Cardiac fibroblast (primary cell): ENCODE measurements around the gene KDM1A.

ENCODE experiments used
- DNase-seq, 2 donors: peaks; one replicate each; pipeline versions ENCODE4 v3.0.0 to v3.0.0-alpha.2; 2010; ENCODE audit warnings: low read depth in 2 of 2
- H3K4me3 ChIP-seq, 2 donors: replicated peaks in 1 of 2; 1 replicate in 1 of 2; 2 replicates in 1 of 2; pipeline ENCODE4 v1.5.1; 2011; ENCODE audit warnings: low read depth in 2 of 2, low read length in 2 of 2, mild to moderate bottlenecking in 2 of 2, moderate library complexity in 1 of 2
- CTCF ChIP-seq: IDR thresholded peaks from one replicate; pipeline ENCODE4 v1.5.1; 2011; ENCODE audit warnings: low read depth, mild to moderate bottlenecking, low read length, inconsistent platforms

KDM1A gene

DNA sequence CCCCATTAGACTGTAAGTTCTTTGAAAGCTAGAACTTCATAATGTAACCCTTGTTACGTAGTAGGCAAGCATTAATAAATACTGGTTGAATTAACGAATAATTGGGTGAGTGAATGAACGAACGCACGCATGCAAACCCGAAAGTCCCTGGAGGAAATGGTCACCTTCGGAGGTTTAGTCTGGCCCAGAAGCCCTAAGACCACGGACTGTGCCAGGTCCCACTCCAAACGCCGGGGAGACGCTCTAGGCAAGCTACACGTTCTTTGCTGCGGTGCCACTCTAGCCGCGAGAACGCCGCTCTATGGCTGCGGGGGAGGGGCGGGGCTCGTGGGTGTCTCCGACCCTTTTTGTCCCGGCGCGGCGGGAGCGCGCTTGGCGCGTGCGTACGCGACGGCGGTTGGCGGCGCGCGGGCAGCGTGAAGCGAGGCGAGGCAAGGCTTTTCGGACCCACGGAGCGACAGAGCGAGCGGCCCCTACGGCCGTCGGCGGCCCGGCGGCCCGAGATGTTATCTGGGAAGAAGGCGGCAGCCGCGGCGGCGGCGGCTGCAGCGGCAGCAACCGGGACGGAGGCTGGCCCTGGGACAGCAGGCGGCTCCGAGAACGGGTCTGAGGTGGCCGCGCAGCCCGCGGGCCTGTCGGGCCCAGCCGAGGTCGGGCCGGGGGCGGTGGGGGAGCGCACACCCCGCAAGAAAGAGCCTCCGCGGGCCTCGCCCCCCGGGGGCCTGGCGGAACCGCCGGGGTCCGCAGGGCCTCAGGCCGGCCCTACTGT lies at the start of gene KDM1A:
Gene KDM1A, plus strand, starts transcription at position 375 of the 769 bp plus-strand sequence. Its CDS starts 129 bp downstream, at position 504.
- TF ChIP-seq CTCF = no peak
- peak; percentile 98 to 99 for DNase-seq
- peak within 1 kb of the TSS; percentile 87 to 88 for H3K4me3 ChIP-seq

DNA sequence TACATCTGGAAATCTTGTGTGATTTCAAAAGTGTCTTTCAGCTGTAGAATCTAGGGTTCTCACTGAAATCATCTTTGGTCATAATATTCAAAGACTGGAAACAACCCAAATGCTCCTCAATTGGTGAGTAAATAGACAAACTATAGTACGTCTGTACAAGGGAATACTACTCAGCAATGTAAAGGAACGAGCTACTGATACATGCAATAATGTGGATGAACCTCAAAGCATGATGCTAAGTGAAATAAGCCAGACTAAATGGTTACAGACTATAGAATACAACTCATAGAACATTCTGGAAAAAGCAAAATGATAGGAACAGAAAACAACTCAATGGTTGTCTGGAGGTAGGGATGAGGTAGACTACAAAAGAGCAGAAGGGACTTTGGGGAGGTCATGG lies 49.2 kb upstream of the KDM1A start:
- no peak for TF ChIP-seq CTCF
- no peak overlapping the region for H3K4me3 ChIP-seq
- no peak for DNase-seq

- H3K4me3 ChIP-seq = no peak overlapping the region
- DNase-seq = no peak
- TF ChIP-seq CTCF = no peak
These were observed 48.1 kb upstream of the KDM1A start for GRCh38 chr1:22971161-22971560.

GRCh38 chr1:22971611-22972405 lies 47.5 kb upstream of the KDM1A start:
- TF ChIP-seq CTCF = no peak
- peak; percentile 11 to 17 for DNase-seq
- H3K4me3 ChIP-seq = no peak overlapping the region

- DNase-seq = no peak
- no peak within 1 kb of the TSS for H3K4me3 ChIP-seq
- no peak for TF ChIP-seq CTCF
These were observed 46.5 kb upstream of the KDM1A start, which contains the start of gene LACTBL1 for GRCh38 chr1:22972760-22973159. Gene LACTBL1, minus strand, starts transcription at chr1:22972866. Its CDS starts 550 bp downstream, at chr1:22972316.

- DNase-seq = peak; percentile 21 to 46
- no peak overlapping the region for H3K4me3 ChIP-seq
- no peak for TF ChIP-seq CTCF
These were observed 43.6 kb upstream of the KDM1A start for GRCh38 chr1:22975694-22976093.
